Cerebellar nuclear complex (tissue), 1 donor: ENCODE measurements around the gene ATP5PB.

Experiments
- DNase-seq, 2 experiments: peaks; one replicate each; lab custom pipeline; 2025; lab: John Stamatoyannopoulos, UW

The ATP5PB gene

DNA sequence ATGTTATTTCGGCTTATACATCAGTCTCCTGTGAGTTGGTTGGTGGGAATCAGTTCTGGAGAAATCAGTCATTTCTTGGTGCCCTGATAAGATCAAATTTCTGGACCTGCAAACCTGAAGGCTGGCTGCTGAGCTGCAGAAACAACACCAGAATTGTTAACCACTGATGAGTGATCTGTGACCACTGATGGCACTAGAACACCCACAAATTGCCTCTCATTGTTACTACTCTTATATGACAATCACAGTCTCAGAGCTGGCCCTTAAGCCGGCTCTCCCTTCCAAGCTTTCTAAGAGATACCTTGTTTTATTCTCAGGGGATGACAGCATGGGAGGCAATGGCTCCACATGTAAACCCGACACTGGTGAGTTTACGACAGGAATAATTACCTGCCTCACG lies 26.4 kb downstream of the ATP5PB start:
- no peak for DNase-seq

DNA sequence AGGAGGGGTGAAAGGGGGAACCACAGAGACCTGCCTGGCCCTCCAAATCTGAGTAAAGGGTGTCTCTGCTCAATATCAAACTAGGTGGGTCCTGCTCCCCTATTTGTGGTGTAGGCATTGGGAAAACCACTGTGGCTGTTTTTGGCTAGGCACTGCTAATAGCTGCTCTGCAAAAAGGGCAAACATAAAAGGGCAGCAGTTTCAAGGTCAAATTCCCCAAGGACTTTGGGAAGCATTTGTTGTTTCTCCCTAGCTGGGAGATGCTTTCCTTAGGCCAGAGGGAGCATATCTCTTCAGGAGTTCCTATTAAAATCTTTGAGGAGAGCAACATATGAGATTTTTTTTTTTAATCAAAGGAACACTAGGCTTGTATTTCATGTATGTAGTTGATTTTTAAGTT lies 26.9 kb downstream of the ATP5PB start:
- no peak for DNase-seq

DNA sequence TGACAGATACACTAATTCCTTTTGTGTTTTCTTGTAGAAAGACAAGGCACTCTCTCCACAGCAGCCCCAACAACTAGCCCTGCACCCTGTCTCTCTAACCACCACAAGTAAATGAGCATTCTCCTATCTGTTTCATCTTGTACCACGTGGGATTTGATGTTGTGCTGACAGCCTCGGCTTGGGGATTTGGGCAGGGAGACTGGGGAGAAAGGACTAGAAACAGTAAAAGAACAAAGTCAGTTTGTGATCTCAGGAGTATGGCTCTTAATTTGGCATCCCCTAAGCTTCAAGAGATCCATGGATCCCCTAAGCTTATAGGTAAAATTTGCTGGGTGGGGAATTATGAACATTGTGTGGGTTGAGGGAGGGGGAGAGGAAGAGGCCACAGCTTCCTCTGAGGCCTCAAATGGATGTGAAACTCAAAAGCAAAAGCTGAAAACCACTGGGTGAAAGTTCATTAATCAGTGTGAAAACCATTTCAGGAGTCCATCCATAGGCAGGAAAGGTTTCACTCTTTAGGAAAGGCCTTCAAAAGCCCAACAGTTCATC lies 27.6 kb downstream of the ATP5PB start:
- DNase-seq: no peak

- no peak for DNase-seq
Measured at GRCh38 chr1:111480674-111481073, 31.4 kb downstream of the ATP5PB start.

- DNase-seq: no peak
Measured at GRCh38 chr1:111481387-111482221, 32.3 kb downstream of the ATP5PB start.

GRCh38 chr1:111483166-111483565 lies 33.9 kb downstream of the ATP5PB start:
- DNase-seq: no peak

GRCh38 chr1:111483876-111484275 lies 34.6 kb downstream of the ATP5PB start:
- no peak for DNase-seq

DNA sequence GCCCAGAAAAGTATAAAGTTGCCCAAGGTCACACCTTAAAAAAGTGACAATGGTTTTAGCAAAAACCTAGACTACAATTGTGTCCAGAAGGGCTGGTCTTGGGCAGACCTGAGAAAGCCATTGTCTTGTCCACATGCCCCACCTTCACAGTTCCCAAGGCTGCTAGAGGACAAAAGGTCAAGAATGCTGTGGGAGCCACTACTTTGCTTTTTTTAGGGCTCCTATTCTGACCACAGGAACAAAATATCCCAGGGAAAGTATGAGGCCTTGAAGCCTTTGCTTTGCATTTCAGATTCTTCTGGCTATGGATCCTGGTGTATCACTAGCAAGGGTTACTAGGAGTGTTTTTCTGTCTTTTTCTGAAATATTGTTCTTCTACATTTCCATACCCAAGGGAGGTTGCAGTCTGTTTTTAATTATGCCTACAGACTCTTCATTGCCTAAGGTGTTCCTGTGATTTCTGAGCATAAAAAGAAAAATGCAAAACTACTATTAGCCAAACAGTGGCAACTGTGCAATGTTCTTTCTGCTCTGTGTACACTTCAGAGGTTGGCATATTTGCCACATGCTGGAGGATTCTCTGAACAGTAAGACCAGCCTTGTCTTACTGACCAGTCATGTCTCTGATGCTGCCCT lies 35.2 kb downstream of the ATP5PB start:
- DNase-seq: no peak

GRCh38 chr1:111486431-111486830 lies 37.2 kb downstream of the ATP5PB start:
- no peak for DNase-seq

GRCh38 chr1:111487133-111487532 lies 37.9 kb downstream of the ATP5PB start:
- no peak for DNase-seq

GRCh38 chr1:111488669-111489068 lies 39.4 kb downstream of the ATP5PB start:
- DNase-seq: no peak

DNA sequence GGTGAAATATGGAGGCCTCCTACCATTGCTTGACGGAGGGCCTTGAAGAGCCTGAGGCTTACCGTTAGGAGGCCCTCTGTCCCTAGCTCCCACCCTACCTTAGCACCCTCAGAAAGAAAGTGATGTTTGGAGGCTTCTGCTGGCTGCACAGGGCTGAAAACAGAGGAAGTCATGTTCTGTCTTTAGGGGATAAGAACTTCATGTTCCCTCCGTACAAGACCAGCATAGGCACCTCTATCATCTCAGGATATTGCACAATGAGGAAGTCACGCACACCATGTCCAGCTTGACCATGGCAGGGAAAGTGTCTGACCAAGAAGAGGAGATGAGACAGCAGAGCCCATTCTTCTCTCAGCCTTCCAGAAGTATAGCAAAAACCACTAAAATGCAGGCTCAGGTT lies 40.3 kb downstream of the ATP5PB start:
- DNase-seq: no peak

DNA sequence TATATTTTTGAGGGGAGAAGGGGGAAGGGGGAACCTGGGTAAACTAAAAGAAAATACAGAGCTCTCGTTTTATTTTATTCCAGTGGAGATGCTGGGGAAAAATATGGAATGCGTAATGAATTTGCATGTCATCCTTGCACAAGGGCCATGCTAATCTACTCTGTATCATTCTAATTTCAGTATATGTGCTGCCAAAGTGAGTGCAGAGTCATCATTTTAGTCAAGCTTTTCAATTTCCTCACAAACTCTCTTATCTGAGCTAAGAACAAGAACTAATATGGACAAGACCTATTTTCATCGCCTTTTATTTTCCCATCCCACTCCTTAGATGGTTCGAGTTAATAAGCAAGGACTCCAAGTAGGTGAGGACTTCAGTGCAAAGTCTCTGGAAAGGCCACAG lies 41.0 kb downstream of the ATP5PB start:
- no peak for DNase-seq

- no peak for DNase-seq
Measured at GRCh38 chr1:111491070-111491469, 41.8 kb downstream of the ATP5PB start.

DNA sequence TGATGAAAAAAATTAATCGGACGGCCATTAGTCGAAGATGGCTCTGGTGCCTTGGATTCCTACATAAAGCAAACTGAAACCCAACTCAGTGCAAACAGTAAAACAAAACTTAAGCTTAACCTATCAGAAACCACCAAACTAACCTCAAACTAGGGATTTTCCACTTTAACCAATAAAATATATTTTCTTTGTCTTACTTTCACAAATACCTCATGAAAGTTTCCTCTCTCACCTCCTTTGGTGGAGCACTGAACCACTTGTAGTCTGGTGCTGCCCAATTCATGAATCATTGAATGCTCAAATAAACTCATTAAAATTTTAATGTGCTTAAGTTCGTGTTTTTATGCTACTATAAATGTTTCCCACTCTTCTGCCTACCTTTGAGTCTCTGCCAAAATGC lies 47.1 kb downstream of the ATP5PB start:
- DNase-seq: no peak

DNA sequence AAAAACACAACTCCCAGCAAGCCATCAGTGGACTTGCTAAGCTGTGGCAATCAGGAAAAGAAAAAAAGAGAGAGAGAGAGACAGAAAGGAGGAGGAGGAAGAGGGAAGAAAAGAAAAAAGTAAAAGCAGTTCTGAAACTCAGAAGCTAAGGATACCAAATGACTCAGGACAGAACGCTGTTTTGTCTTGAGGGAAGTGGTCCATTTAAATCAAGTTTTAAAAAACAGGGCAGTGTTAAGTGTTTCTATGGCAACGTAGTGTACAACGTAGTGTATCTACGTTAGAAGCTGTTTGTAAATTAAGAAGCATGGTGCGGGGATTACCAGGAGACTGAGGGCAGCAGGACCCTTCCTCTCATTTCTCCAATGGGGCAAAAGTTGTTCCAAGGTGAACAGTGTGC lies 48.3 kb downstream of the ATP5PB start:
- DNase-seq: no peak

- no peak for DNase-seq
Measured at GRCh38 chr1:111499026-111499785, 49.9 kb downstream of the ATP5PB start.

- DNase-seq: no peak
Measured at GRCh38 chr1:111501645-111502044, 52.4 kb downstream of the ATP5PB start.

GRCh38 chr1:111503585-111504060 lies 54.4 kb downstream of the ATP5PB start, which contains the start of the genes ADORA3 and TMIGD3:
ADORA3 (minus strand) TSS chr1:111503633; CDS start chr1:111503354, 279 bp downstream.
TMIGD3 (minus strand) TSS chr1:111503633; CDS start chr1:111503354, 279 bp downstream.
- no peak for DNase-seq

- DNase-seq: no peak
Measured at GRCh38 chr1:111504097-111504496, 54.8 kb downstream of the ATP5PB start.

DNA sequence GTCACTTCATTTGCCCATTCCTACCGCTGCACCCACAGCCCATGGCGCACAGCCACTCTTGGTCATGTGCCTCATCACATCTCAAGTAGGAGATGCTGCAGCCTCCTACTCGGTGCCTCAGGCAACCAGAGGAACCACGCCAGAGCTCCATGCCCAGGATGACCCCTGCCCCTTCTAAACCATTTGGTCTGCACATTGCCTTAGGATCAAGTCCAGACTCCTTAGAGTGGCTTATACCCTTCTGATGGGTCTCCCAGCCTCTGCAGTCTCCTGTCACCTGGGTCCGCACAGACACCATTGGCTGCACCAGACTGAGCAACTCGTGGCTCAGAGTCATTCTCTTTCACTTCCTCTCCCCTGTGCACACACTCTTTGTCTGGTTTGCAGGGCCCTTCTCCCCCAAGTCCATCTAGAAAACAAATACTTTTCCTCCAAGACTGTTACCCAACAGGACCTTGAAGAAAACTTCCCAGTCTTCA lies 56.4 kb downstream of the ATP5PB start:
- no peak for DNase-seq

- DNase-seq: no peak
Measured at GRCh38 chr1:111506561-111506960, 57.3 kb downstream of the ATP5PB start.
